ENCODE results near the gene PARD3B.

Gene PARD3B

DNA sequence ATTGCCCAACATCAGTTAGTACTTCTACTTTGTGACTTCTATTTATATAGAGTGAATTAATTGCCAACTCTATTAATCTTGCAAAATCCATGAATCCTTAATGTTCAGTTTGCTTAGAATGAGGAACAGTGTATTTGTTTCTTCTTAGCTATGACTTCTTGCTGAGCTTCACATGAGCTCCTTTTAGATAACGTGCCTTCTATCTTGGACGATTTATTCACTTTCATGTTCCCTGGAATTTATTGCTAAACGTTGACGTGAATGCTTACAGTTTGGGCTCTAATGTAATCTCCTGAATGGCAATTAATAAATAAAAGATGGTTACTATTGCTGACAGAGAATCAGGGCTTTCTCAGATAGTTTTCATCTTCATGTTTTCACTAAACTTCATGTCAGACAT, 752.6 kb downstream of the PARD3B start:
- no peak for DNase-seq

GRCh38 chr2:205311201-205311600, 765.9 kb downstream of the PARD3B start:
- no peak for DNase-seq

DNA sequence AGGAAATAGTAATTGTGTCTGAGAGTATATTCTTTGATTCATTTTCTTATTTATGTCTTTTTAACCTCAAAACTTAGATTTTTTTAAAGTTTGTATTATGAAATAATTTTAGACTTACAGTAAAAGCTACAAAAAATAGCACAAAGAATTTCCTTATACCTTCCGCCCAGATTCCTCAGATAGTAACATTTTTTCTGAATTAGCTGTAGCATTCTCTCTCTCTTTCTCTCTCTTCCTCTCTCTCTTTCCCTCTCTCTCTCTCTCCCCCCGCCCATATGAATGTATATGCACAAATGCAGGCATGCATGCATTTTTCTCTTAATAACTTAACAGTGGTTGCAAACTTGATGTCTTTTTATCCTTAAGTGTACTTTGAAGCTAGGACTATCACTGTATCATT, 776.0 kb downstream of the PARD3B start:
- no peak for DNase-seq

- DNase-seq, result no peak
Observed at GRCh38 chr2:205323929-205324328, 778.7 kb downstream of the PARD3B start.

DNA sequence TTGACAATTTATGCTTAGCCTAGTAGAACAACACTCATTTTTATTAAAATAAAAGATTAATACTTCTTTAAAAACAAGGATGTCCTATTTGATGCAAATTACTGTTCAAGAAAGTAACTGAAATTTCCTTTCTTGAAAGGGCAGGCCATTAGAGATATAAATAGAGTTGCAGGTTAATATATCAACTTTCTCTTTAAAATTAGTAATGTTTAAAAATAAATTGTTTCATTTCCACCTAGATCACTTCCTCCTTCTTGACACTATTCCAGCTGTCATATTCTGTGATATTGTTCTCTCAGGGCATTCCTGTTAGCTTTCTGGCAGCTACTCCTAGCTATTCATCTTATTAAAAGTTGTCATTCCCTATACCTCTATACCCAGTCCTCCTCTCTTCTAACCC, 779.1 kb downstream of the PARD3B start:
- no peak for DNase-seq

- DNase-seq, result no peak
Observed at GRCh38 chr2:205333351-205333750, 788.1 kb downstream of the PARD3B start.

DNA sequence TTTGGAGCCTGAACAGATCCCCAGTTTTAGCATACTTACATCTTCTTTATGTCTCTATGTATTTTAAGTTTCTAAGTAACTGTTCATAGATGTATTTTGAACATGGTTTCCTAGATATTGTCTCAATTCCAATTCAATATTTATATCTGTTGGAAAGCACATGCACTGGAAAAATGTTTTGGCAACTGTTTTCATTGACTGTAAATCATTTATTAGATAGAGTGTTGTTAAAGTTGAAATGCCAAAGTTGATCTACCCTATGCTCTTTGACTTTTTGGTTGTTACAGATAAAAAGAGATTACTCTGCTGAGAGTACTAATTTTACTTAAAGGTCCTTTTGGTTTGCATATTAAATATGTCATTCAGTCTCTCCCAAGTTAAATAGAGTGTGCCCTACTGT, 792.0 kb downstream of the PARD3B start:
- DNase-seq, result no peak

DNA sequence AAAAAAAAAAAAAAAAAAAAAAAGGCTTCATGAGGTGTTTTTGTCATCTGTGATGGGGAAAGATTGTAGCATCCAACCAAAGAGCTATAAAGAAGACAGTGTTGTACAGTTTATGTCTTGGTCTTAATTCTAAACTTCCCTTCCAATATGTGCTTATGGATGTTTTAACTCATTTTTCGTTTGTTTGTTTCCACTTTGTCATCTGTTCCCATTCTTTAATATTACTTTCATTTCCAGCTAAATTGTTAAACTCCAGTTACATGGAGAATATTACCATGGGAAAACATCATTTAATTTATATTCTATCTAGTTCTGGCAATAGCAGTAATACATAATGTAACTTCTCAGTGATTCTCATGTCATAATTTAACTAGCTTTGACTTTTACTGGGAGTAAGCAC, 792.9 kb downstream of the PARD3B start:
- no peak for DNase-seq

GRCh38 chr2:205343103-205343502, 797.8 kb downstream of the PARD3B start:
- no peak for DNase-seq

- peak; percentile 58 for DNase-seq
Observed at GRCh38 chr2:205346649-205347048, 801.4 kb downstream of the PARD3B start.

GRCh38 chr2:205347899-205348298, 802.6 kb downstream of the PARD3B start:
- no peak for DNase-seq

DNA sequence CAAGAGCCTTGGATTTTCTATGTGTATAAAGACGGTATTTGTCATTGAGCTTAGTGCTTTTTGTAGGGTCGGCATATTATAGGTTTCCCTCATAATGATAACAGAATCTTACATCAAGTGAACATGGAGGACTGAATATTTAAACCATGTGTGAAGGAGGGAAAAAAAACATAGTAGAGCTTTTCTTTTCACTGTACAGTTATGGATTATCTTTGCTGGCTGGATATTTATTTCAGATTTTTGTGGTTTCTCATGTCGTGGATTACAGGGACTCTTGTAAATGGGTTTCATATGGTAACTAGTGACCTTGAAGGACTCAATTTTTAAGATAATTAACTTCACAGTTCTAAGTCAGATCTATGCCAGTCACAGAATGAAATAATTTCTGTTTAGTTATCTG, 806.8 kb downstream of the PARD3B start:
- DNase-seq, result no peak

GRCh38 chr2:205352593-205352992, 807.3 kb downstream of the PARD3B start:
- DNase-seq, result no peak

DNA sequence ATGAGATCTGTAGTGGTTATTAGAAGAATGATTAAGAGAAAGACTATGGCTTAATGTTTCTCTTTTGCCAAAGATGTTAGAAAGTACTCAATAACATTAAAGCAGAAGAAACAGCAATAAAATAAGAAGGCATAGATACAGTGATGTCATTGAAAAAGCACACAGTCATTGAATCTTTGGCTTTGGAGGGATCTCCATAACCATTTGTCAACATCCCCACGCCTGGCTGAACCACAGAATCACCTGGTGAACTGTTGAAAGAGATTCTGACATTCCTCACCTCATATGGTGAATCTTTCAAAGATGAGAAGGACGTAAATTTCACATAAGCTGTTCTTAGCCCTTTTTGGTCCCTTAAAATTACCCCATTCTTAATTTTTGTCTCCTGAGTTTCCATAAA, 812.5 kb downstream of the PARD3B start:
- no peak for DNase-seq

GRCh38 chr2:205358351-205358815, 813.1 kb downstream of the PARD3B start:
- no peak for DNase-seq

- no peak for DNase-seq
Observed at GRCh38 chr2:205361272-205361671, 816.0 kb downstream of the PARD3B start.

GRCh38 chr2:205361970-205362369, 816.7 kb downstream of the PARD3B start:
- DNase-seq, result no peak

DNA sequence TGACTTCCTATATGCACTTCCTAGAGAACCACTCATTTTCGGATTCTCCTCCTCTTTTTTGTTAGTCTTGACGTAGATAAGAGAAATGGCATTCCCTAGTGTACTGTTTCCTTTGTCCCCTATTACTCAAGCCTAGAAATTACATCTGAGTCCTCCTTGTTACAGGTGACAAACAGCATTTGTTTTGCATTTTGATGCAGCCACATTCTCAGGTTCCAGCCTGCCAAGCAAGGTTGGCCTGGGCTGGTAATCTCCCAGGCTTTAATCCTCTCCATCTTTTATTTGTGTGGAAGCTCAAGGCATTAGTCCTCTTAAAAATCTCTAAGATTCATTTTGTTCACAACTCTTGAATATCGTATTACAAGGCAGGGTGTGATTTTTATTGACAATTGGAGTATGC, 819.0 kb downstream of the PARD3B start:
- DNase-seq, result no peak

DNA sequence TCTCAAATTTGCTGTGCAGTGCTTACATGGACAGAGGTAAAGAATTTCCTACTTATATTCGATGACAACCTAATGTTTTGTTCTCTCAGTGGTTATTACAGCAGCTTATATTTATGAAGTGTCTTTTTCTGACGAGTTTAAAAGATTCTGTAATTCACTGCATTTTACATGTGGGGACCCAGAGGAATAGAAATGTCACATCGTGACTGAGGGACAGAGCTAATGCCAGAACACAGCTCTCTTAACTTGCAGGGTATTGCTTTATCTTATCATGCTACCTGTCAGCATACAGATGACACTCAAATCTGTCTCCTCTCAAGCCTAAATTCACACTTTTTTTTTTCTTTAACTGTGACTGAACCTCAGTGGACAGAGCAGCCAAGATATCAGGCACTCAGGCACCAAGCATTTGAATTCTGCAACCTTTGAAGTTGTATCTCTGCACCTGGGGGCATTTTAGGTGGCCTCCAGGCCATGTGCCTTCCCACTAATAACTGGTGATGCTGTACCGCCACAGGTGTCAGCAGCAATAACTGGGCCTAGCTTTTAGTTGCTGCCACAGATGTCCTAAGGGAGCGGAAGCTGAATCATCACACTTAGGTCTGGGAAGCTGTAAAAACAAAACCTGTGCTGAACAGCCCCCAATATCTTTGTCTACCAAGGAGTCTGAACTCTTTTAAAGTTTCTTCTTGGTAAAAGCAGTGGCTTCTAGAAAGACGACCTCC, 821.2 kb downstream of the PARD3B start:
- DNase-seq, result no peak

DNA sequence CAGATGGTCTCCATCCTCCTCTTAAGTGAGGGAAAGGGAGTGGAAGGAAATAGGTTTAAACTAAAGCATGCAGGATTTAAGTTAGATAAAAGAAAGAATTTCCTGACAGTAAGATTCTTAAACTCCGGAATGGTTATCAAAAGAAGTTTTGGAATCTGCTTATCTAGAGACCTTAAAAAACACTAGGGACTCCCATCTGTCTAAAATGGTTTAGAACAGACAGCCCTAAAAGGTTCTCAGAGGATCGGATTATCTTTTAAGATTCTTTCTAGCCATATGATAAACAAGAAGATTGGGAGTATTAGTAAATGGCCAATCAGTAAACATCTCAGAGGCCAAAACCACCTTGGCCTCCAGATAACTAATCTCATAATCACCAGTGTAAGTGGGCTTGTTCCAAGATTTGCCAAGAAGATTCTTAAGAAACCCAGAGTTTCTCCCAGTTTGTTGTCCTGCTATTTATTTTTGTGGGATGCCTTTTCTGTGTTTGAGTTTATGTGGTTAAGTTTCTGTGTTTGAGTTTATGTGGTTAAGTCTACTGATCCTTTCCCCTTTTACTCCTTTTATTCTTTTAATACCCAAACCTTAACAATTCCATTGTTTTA, 822.2 kb downstream of the PARD3B start:
- no peak for DNase-seq

DNA sequence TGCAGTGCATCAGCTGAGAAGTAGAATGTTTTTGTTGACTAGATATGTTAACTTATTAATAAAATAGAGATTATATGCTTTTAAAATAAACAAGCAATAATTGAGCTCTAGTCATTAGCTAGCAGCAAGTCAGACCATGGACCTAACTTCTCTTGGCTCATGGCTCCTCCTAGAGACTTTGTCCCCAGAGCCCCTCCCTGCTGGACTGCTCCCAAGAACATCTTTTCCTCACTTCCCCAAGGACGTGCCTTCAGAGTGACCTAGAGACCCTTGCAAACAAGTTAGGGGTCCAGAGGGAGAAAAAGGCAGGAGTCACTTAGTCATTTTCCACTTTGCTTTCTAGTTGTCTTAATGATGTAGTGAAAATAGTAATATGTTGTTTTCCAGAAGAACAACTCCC, 824.5 kb downstream of the PARD3B start:
- DNase-seq, result no peak

DNA sequence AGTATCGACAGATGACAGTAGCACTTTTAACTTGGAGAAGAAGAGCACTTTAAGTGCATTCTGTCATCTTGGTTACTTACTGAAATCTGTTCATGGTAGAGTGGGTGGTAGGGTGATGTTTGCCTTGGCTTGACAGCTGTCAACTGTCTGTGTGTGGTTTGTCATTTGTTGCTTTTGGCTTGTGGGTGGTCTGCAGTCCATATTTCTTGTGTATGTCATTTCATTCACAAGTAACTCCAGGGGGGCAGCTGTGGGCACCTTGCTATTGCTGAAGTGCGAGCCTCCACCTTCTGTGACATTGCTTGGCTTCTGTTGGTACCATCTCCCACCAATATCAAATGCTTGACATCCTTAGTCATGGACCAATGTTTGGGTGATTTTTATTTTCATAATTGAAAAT, 825.5 kb downstream of the PARD3B start:
- no peak for DNase-seq

DNA sequence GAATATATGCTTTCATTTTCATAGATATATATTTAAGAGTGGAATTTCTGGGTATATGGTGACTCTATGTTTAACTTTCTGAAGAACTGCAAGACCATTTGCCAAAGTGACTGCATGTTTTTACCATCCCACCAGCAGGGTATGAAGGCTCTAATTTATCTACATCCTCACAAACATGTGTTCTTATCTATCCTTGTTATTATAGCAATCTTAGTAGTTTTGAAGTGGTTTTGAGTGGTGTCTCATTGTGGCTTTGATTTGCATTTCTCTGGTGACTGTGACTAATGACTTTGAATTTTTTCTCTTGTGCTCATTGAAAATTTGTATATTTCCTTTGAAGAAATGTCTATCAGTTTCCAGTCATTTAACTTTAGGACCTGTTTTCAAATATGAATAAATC, 826.9 kb downstream of the PARD3B start:
- DNase-seq, result no peak

- no peak for DNase-seq
Observed at GRCh38 chr2:205375461-205376448, 830.5 kb downstream of the PARD3B start.

Measured in NCI-H146 (cell line).